ENCODE results near the gene AQP3. TPM values are rescaled to one million over a fixed set of nuclear protein-coding genes. Genes with fewer than 3 reads are reported as not detected.
"Not testable (repeated sequence)": the region's sequence is repeated elsewhere in the genome, so short reads cannot be mapped to it uniquely, and the experiment has no call there.

Gene AQP3
- total RNA-seq = 9.0 and 16.2 TPM in 2 replicates
- polyA plus RNA-seq = 3.2 and 4.4 TPM in 2 replicates
- 4.4 and 5.9 TPM in 2 replicates for polyA plus RNA-seq (2012)
- polyA minus RNA-seq (ENCODE audit: low replicate concordance) = 5.2 and 7.7 TPM in 2 replicates

GRCh38 chr9:33446946-33447798 is at the start of gene AQP3:
Gene AQP3, minus strand, starts transcription at chr9:33447593. Its CDS starts 63 bp downstream, at chr9:33447530.
- peak within 1 kb of the TSS; percentile 23 to 64 (median 50) for H3K4me3 ChIP-seq (replicated peaks in 1 of 4; ENCODE audit: control extremely low read depth in 1 of 4, insufficient read depth in 1 of 4, low read depth in 3 of 4, low read length in 4 of 4)
- peak; percentile 52 to 58 for DNase-seq (ENCODE audit: low read depth in 2 of 2)
- peak within 1 kb of the TSS; percentile 38 for H2AFZ ChIP-seq (ENCODE audit: low read length)
- no peaks in the 10 kb centered on the region for H3K36me3 ChIP-seq (ENCODE audit: control insufficient read depth, insufficient read depth, low read length)
- no peak within 1 kb of the TSS for H3K9ac ChIP-seq (ENCODE audit: insufficient read depth, low read length)
- H3K4me1 ChIP-seq (ENCODE audit: control insufficient read depth, extremely low read depth, insufficient read depth, low read length) = peaks cover 4% of the 10 kb centered on the region
- peak within 1 kb of the TSS; percentile 88 for H3K4me2 ChIP-seq (ENCODE audit: extremely low read depth, insufficient read depth, low read length)
- peaks cover 2% of the 10 kb centered on the region for H3K27me3 ChIP-seq (ENCODE audit: control insufficient read depth, insufficient read depth, low read length)
- H3K27ac ChIP-seq (ENCODE audit: insufficient read depth, low read length) = no peak within 1 kb of the TSS
- peak; percentile 12 to 14 for TF ChIP-seq CTCF (conservative IDR thresholded peaks at IDR 0.05 in 1 of 2, IDR thresholded peaks at IDR 0.05 in 1 of 2; ENCODE audit: low read depth in 1 of 2, low read length in 2 of 2)
- TF ChIP-seq EZH2 (IDR thresholded peaks at IDR 0.05; ENCODE audit: low read length, missing control alignments) = no peak
- H4K20me1 ChIP-seq (ENCODE audit: control insufficient read depth, extremely low read depth, insufficient read depth, low read length) = no peaks in the 10 kb centered on the region
- H3K9me3 ChIP-seq (ENCODE audit: control insufficient read depth, insufficient read depth, low read depth, low read length) = no peaks in the 10 kb centered on the region
- no peaks in the 10 kb centered on the region for H3K79me2 ChIP-seq (ENCODE audit: control insufficient read depth, insufficient read depth, low read length)

DNA sequence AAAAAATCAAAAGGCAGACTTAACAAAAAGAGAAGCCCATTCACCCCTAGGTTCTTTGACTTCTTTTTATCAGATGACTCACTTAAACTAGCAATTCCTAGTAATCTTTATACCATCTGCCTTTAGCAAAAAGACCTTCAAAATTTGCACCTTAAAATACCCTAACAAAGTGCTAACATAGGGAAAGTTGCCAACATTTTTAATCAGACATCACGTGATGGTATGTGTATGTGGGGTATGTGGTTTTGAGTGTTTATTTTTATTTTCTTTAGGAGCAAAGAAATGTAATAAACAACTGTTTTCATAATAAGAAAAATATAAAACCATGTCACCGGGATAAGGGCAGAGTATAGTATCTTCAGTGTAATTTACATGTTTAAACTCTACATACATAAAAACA is 46.4 kb upstream of the AQP3 start:
- H4K20me1 ChIP-seq (ENCODE audit: control insufficient read depth, extremely low read depth, insufficient read depth, low read length); H3K27ac ChIP-seq (ENCODE audit: insufficient read depth, low read length); H3K36me3 ChIP-seq (ENCODE audit: control insufficient read depth, insufficient read depth, low read length); H3K4me3 ChIP-seq (replicated peaks in 1 of 4; ENCODE audit: control extremely low read depth in 1 of 4, insufficient read depth in 1 of 4, low read depth in 3 of 4, low read length in 4 of 4); H3K4me2 ChIP-seq (ENCODE audit: extremely low read depth, insufficient read depth, low read length); H2AFZ ChIP-seq (ENCODE audit: low read length); H3K4me1 ChIP-seq (ENCODE audit: control insufficient read depth, extremely low read depth, insufficient read depth, low read length); H3K27me3 ChIP-seq (ENCODE audit: control insufficient read depth, insufficient read depth, low read length); H3K79me2 ChIP-seq (ENCODE audit: control insufficient read depth, insufficient read depth, low read length); H3K9ac ChIP-seq (ENCODE audit: insufficient read depth, low read length); H3K9me3 ChIP-seq (ENCODE audit: control insufficient read depth, insufficient read depth, low read depth, low read length); DNase-seq (ENCODE audit: low read depth in 2 of 2): not testable (repeated sequence)

DNA sequence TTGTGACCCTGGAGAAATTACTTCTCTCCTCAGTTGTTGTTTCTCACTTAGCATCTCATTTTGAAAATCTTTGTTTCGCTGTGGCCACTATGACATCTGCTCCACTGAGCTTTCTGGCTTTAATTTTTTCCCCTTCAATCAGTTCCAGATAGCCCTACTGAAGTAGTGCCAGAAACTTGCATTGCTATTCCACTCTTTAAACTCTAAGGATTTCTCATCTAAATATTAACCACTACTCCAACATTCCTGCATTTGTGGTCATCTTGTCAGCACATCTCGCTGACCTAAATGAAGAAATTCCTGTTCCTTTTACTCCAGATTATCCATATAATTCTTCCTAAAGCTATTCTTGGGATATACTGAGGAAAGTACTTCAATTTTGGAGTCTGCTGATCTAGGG is 41.7 kb upstream of the AQP3 start:
- DNase-seq (ENCODE audit: low read depth in 2 of 2) = peak; percentile 27 to 78
- Histone ChIP-seq H4K20me1 (ENCODE audit: control insufficient read depth, extremely low read depth, insufficient read depth, low read length) (no peaks in the 10 kb centered on the region), H3K79me2 (ENCODE audit: control insufficient read depth, insufficient read depth, low read length) (no peaks in the 10 kb centered on the region), H3K4me3 (replicated peaks in 1 of 4; ENCODE audit: control extremely low read depth in 1 of 4, insufficient read depth in 1 of 4, low read depth in 3 of 4, low read length in 4 of 4) (no peak overlapping the region), H3K4me1 (ENCODE audit: control insufficient read depth, extremely low read depth, insufficient read depth, low read length) (no peaks in the 10 kb centered on the region), H3K9me3 (ENCODE audit: control insufficient read depth, insufficient read depth, low read depth, low read length) (no peaks in the 10 kb centered on the region), H3K27me3 (ENCODE audit: control insufficient read depth, insufficient read depth, low read length) (no peaks in the 10 kb centered on the region), H3K27ac (ENCODE audit: insufficient read depth, low read length) (no peak overlapping the region), H3K9ac (ENCODE audit: insufficient read depth, low read length) (no peak overlapping the region), H2AFZ (ENCODE audit: low read length) (no peak overlapping the region), H3K36me3 (ENCODE audit: control insufficient read depth, insufficient read depth, low read length) (no peaks in the 10 kb centered on the region), H3K4me2 (ENCODE audit: extremely low read depth, insufficient read depth, low read length) (peak overlapping the region; percentile 51)
- no peak for TF ChIP-seq EZH2 (IDR thresholded peaks at IDR 0.05; ENCODE audit: low read length, missing control alignments)
- TF ChIP-seq CTCF (conservative IDR thresholded peaks at IDR 0.05 in 1 of 2, IDR thresholded peaks at IDR 0.05 in 1 of 2; ENCODE audit: low read depth in 1 of 2, low read length in 2 of 2) = no peak

DNA sequence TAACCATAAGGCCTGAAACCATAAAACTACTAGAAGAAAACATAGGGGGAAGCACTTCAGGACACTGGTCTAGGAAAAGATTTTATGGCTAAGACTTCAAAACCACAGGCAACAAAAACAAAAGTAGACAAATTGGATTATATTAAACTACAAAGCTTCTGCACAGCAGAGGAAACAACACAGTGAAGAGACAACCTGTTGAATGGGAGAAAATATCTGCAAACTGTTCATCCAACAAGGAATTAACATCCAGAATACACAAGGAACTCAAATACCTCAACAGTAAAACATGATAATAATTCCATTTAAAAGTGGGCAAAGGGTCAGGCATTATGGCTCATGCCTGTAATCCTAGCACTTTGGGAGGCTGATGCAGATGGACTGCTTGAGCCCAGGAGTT is 37.9 kb upstream of the AQP3 start:
- H3K79me2 ChIP-seq (ENCODE audit: control insufficient read depth, insufficient read depth, low read length); H2AFZ ChIP-seq (ENCODE audit: low read length); H4K20me1 ChIP-seq (ENCODE audit: control insufficient read depth, extremely low read depth, insufficient read depth, low read length); H3K27me3 ChIP-seq (ENCODE audit: control insufficient read depth, insufficient read depth, low read length); H3K4me2 ChIP-seq (ENCODE audit: extremely low read depth, insufficient read depth, low read length); DNase-seq (ENCODE audit: low read depth in 2 of 2); H3K4me3 ChIP-seq (replicated peaks in 1 of 4; ENCODE audit: control extremely low read depth in 1 of 4, insufficient read depth in 1 of 4, low read depth in 3 of 4, low read length in 4 of 4); H3K9ac ChIP-seq (ENCODE audit: insufficient read depth, low read length); H3K9me3 ChIP-seq (ENCODE audit: control insufficient read depth, insufficient read depth, low read depth, low read length); H3K36me3 ChIP-seq (ENCODE audit: control insufficient read depth, insufficient read depth, low read length); H3K27ac ChIP-seq (ENCODE audit: insufficient read depth, low read length); H3K4me1 ChIP-seq (ENCODE audit: control insufficient read depth, extremely low read depth, insufficient read depth, low read length): not testable (repeated sequence)
